HG03159 (cell line): ENCODE data around the gene GRIK2.

ENCODE experiments used
- ATAC-seq: cut with Tn5 transposase; IDR thresholded peaks from one replicate; pipeline ENCODE4 v1.9.1; 2021; ENCODE audit warnings: mild to moderate bottlenecking, moderate library complexity; ENCODE audit not compliant: unreplicated experiment

Gene GRIK2

GRCh38 chr6:101399616-101400162, 6.2 kb downstream of the GRIK2 start:
- ATAC-seq, result no peak

GRCh38 chr6:101400326-101401135, 7.0 kb downstream of the GRIK2 start:
- no peak for ATAC-seq

- no peak for ATAC-seq
Observed at GRCh38 chr6:101401171-101401570, 7.7 kb downstream of the GRIK2 start.

GRCh38 chr6:101401792-101402621, 8.5 kb downstream of the GRIK2 start:
- no peak for ATAC-seq

- no peak for ATAC-seq
Observed at GRCh38 chr6:101402622-101403031, 9.1 kb downstream of the GRIK2 start.

GRCh38 chr6:101403216-101403945, 9.9 kb downstream of the GRIK2 start:
- no peak for ATAC-seq

- ATAC-seq, result no peak
Observed at GRCh38 chr6:101404775-101405174, 11.3 kb downstream of the GRIK2 start.

- no peak for ATAC-seq
Observed at GRCh38 chr6:101413773-101414172, 20.3 kb downstream of the GRIK2 start.

GRCh38 chr6:101417900-101418299, 24.4 kb downstream of the GRIK2 start:
- no peak for ATAC-seq

- no peak for ATAC-seq
Observed at GRCh38 chr6:101422251-101422650, 28.7 kb downstream of the GRIK2 start.

- ATAC-seq, result no peak
Observed at GRCh38 chr6:101422811-101423210, 29.3 kb downstream of the GRIK2 start.

GRCh38 chr6:101429270-101429669, 35.8 kb downstream of the GRIK2 start:
- ATAC-seq, result no peak

GRCh38 chr6:101429845-101430244, 36.3 kb downstream of the GRIK2 start:
- ATAC-seq, result no peak

- ATAC-seq, result no peak
Observed at GRCh38 chr6:101433141-101433540, 39.6 kb downstream of the GRIK2 start.

- ATAC-seq, result no peak
Observed at GRCh38 chr6:101434601-101435000, 41.1 kb downstream of the GRIK2 start.

GRCh38 chr6:101435038-101435437, 41.5 kb downstream of the GRIK2 start:
- no peak for ATAC-seq

GRCh38 chr6:101439790-101440189, 46.3 kb downstream of the GRIK2 start:
- no peak for ATAC-seq

GRCh38 chr6:101443315-101443714, 49.8 kb downstream of the GRIK2 start:
- no peak for ATAC-seq

- ATAC-seq, result no peak
Observed at GRCh38 chr6:101444717-101445116, 51.2 kb downstream of the GRIK2 start.

GRCh38 chr6:101445527-101445926, 52.0 kb downstream of the GRIK2 start:
- ATAC-seq, result no peak

- no peak for ATAC-seq
Observed at GRCh38 chr6:101450901-101451300, 57.4 kb downstream of the GRIK2 start.
